ENCODE results near the gene ACSL5. TPM values are rescaled to one million over a fixed set of nuclear protein-coding genes. Genes with fewer than 3 reads are reported as not detected.

ACSL5 gene
- total and polyA plus RNA-seq, 2 experiments from 2014 or later: not detected

- no peak overlapping the region for H3K4me2 ChIP-seq
Measured at GRCh38 chr10:112336556-112337201, 37.2 kb upstream of the ACSL5 start.

More at GRCh38 chr10:112336556-112337201, 37.2 kb upstream of the ACSL5 start:
- Mint-ChIP-seq H3K27ac (no peak overlapping the region), H3K36me3 (ENCODE audit: low read depth) (no peaks in the 10 kb centered on the region), H3K27me3 (ENCODE audit: insufficient read depth, low read depth, poor library complexity) (no peaks in the 10 kb centered on the region), H3K9me3 (no peaks in the 10 kb centered on the region), H3K4me1 (0 out of 3 replicates have a peak, but pooled peaks cover 3% of the 10 kb centered on the region), H3K4me3 (no peak overlapping the region)
- Histone ChIP-seq H3K36me3 (ENCODE audit: insufficient read depth) (no peaks in the 10 kb centered on the region), H3K27ac (ENCODE audit: low read depth) (no peak overlapping the region), H4K20me1 (replicated peaks; ENCODE audit: insufficient read depth) (no peaks in the 10 kb centered on the region), H3K9me2 (ENCODE audit: insufficient read depth) (0 out of 2 replicates have a peak, but pooled peaks cover 3% of the 10 kb centered on the region), H3K4me3 (no peak overlapping the region), H3F3A (replicated peaks; ENCODE audit: low read depth) (no peaks in the 10 kb centered on the region), H3K4me1 (ENCODE audit: insufficient read depth) (no peaks in the 10 kb centered on the region), H3K79me2 (replicated peaks; ENCODE audit: insufficient read depth) (no peaks in the 10 kb centered on the region), H3K27me3 (ENCODE audit: insufficient read depth) (no peaks in the 10 kb centered on the region), H2AFZ (peak overlapping the region; percentile 47; the same call in 1 of the 2 replicates)
- DNase-seq (ENCODE audit: low spot score): no peak
- ATAC-seq: no peak
- TF ChIP-seq, protein P1, sequence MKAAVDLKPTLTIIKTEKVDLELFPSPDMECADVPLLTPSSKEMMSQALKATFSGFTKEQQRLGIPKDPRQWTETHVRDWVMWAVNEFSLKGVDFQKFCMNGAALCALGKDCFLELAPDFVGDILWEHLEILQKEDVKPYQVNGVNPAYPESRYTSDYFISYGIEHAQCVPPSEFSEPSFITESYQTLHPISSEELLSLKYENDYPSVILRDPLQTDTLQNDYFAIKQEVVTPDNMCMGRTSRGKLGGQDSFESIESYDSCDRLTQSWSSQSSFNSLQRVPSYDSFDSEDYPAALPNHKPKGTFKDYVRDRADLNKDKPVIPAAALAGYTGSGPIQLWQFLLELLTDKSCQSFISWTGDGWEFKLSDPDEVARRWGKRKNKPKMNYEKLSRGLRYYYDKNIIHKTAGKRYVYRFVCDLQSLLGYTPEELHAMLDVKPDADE (IDR thresholded peaks at IDR 0.05): no peak
- TF ChIP-seq ZNF462 (CRISPR knock-in tag; IDR thresholded peaks at IDR 0.05) (no peak), EZH2 (IDR thresholded peaks at IDR 0.05; ENCODE audit: low read depth, unreplicated experiment) (no peak), POLR2AphosphoS5 (IDR thresholded peaks at IDR 0.05; ENCODE audit: low read depth) (no peak), ZNF331 (CRISPR knock-in tag; IDR thresholded peaks at IDR 0.05; ENCODE audit: low read depth) (no peak), JUNB (IDR thresholded peaks at IDR 0.05; ENCODE audit: unreplicated experiment) (no peak)

Measured in GM23338 (cell line).